ENCODE measurements around the gene STAT4.

STAT4 gene

GRCh38 chr2:190981333-190981732 is 169.5 kb downstream of the STAT4 start:
- H3K9ac ChIP-seq (ENCODE audit: low read length) = no peak overlapping the region

GRCh38 chr2:190980630-190981209 is 170.1 kb downstream of the STAT4 start:
- no peaks in the 10 kb centered on the region for H3K9me3 ChIP-seq (ENCODE audit: insufficient read depth, low read length)
- H3K27me3 ChIP-seq (ENCODE audit: low read length) = no peaks in the 10 kb centered on the region
- no peaks in the 10 kb centered on the region for H3K9me2 ChIP-seq (replicated peaks; ENCODE audit: insufficient read depth, low read length)
- peaks cover 23% of the 10 kb centered on the region for H3K36me3 ChIP-seq (ENCODE audit: low read length)
- TF ChIP-seq CTCF (IDR thresholded peaks at IDR 0.05; ENCODE audit: insufficient read depth, low read length, poor library complexity, severe bottlenecking) (no peak), EZH2phosphoT487 (conservative IDR thresholded peaks at IDR 0.05; ENCODE audit: low read length) (no peak)
- no peak overlapping the region for H3K9ac ChIP-seq (ENCODE audit: low read length)
- H3K4me3 ChIP-seq (ENCODE audit: insufficient read depth, low read length, poor library complexity, severe bottlenecking) = no peak overlapping the region
- no peaks in the 10 kb centered on the region for H3F3A ChIP-seq (ENCODE audit: insufficient read depth)
- H3K27ac ChIP-seq (ENCODE audit: low read depth, low read length) = no peak overlapping the region
- no peak overlapping the region for H3K4me2 ChIP-seq (ENCODE audit: low read depth, low read length, poor library complexity, severe bottlenecking)
- H3K79me2 ChIP-seq (ENCODE audit: insufficient read depth, low read length) = no peaks in the 10 kb centered on the region
- H2AFZ ChIP-seq (ENCODE audit: low read depth, low read length, severe bottlenecking) = no peak overlapping the region
- H4K20me1 ChIP-seq (ENCODE audit: low read depth, low read length) = no peaks in the 10 kb centered on the region

More at GRCh38 chr2:190981333-190981732, 169.5 kb downstream of the STAT4 start:
- Histone ChIP-seq H3K9me2 (replicated peaks; ENCODE audit: insufficient read depth, low read length) (no peaks in the 10 kb centered on the region), H3K4me3 (ENCODE audit: insufficient read depth, low read length, poor library complexity, severe bottlenecking) (no peak overlapping the region), H2AFZ (ENCODE audit: low read depth, low read length, severe bottlenecking) (no peak overlapping the region), H3K9me3 (ENCODE audit: insufficient read depth, low read length) (no peaks in the 10 kb centered on the region), H3K27ac (ENCODE audit: low read depth, low read length) (no peak overlapping the region), H4K20me1 (ENCODE audit: low read depth, low read length) (no peaks in the 10 kb centered on the region), H3K27me3 (ENCODE audit: low read length) (no peaks in the 10 kb centered on the region), H3K4me2 (ENCODE audit: low read depth, low read length, poor library complexity, severe bottlenecking) (no peak overlapping the region), H3K36me3 (ENCODE audit: low read length) (peaks cover 17% of the 10 kb centered on the region; the same call in 1 of the 2 replicates), H3K79me2 (ENCODE audit: insufficient read depth, low read length) (no peaks in the 10 kb centered on the region), H3F3A (ENCODE audit: insufficient read depth) (no peaks in the 10 kb centered on the region)
- no peak for TF ChIP-seq CTCF (IDR thresholded peaks at IDR 0.05; ENCODE audit: insufficient read depth, low read length, poor library complexity, severe bottlenecking)
- TF ChIP-seq EZH2phosphoT487 (conservative IDR thresholded peaks at IDR 0.05; ENCODE audit: low read length) = no peak

GRCh38 chr2:190979906-190980629 is 170.7 kb downstream of the STAT4 start:
- no peak for TF ChIP-seq CTCF (IDR thresholded peaks at IDR 0.05; ENCODE audit: insufficient read depth, low read length, poor library complexity, severe bottlenecking)
- no peak for TF ChIP-seq EZH2phosphoT487 (conservative IDR thresholded peaks at IDR 0.05; ENCODE audit: low read length)
- H3K9me2 ChIP-seq (replicated peaks; ENCODE audit: insufficient read depth, low read length) = no peaks in the 10 kb centered on the region
- H3K9me3 ChIP-seq (ENCODE audit: insufficient read depth, low read length) = no peaks in the 10 kb centered on the region
- H2AFZ ChIP-seq (ENCODE audit: low read depth, low read length, severe bottlenecking) = no peak overlapping the region
- no peak overlapping the region for H3K4me3 ChIP-seq (ENCODE audit: insufficient read depth, low read length, poor library complexity, severe bottlenecking)
- H4K20me1 ChIP-seq (ENCODE audit: low read depth, low read length) = no peaks in the 10 kb centered on the region
- no peaks in the 10 kb centered on the region for H3F3A ChIP-seq (ENCODE audit: insufficient read depth)
- no peak overlapping the region for H3K4me2 ChIP-seq (ENCODE audit: low read depth, low read length, poor library complexity, severe bottlenecking)
- no peak overlapping the region for H3K9ac ChIP-seq (ENCODE audit: low read length)
- no peak overlapping the region for H3K27ac ChIP-seq (ENCODE audit: low read depth, low read length)
- no peaks in the 10 kb centered on the region for H3K27me3 ChIP-seq (ENCODE audit: low read length)
- H3K79me2 ChIP-seq (ENCODE audit: insufficient read depth, low read length) = no peaks in the 10 kb centered on the region
- peaks cover 26% of the 10 kb centered on the region for H3K36me3 ChIP-seq (ENCODE audit: low read length)
